HG02970 (cell line): ENCODE measurements around the gene ORC5.

Source experiments
- ATAC-seq: cut with Tn5 transposase; IDR thresholded peaks from one replicate; pipeline ENCODE4 v1.9.1; 2021; ENCODE audit warnings: mild to moderate bottlenecking, moderate library complexity, moderate number of reproducible peaks; ENCODE audit not compliant: unreplicated experiment, low FRiP score

The ORC5 gene

DNA sequence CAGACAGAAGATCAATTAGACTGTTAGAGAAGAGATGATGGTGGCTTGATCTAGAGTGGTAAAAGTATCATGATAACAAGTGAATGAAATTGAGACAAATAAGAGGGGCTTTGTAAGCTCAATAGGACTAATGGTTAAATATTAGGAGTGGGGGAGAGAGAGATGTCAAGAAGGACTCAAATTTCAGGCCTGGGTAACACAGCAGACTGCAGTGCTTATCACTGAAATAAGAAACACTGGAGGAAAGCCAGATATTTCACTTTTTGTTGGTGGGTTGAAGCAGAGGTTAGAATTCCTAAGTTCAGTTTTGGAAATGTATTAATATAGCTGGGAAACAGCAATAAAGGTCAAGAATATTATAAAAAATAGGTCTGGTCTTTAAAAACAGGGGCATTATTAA is 74.6 kb downstream of the ORC5 start:
- ATAC-seq: no peak

DNA sequence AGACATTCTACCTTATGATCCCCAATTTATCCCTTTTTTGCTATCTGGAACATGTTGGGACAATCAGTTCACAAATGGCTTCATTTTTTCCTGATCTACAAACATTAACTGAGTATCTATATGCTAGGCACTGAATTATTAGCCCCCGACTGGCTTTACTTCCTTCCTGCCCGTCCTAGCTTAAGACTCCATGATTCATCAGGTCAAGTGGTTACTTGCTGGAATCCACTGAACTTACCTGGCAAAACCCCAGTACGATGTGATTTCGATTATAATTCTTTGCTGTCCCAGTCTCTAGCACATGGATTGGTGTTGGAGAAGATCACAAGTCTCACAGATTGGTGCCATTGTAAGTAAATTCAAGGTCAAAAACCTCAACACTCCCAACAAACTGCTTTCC is 77.1 kb downstream of the ORC5 start:
- no peak for ATAC-seq

DNA sequence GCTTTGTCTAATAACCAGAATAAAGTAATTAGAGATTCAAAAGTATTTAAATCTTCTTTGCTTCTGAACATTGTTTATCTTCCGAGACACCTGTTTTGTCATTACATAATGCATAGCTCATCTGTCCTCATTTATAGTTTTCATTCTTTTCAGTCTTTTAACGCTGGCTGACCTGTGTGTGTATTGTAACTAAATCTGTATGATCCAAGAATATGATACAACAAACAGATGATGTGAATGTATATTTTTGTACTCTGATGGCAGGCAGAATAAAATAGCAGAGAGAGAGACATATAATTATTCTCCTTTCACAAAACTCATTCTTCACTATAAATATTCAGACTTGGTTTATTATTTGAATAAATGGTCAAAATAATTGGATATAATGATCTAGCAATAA is 80.6 kb downstream of the ORC5 start:
- ATAC-seq: no peak

DNA sequence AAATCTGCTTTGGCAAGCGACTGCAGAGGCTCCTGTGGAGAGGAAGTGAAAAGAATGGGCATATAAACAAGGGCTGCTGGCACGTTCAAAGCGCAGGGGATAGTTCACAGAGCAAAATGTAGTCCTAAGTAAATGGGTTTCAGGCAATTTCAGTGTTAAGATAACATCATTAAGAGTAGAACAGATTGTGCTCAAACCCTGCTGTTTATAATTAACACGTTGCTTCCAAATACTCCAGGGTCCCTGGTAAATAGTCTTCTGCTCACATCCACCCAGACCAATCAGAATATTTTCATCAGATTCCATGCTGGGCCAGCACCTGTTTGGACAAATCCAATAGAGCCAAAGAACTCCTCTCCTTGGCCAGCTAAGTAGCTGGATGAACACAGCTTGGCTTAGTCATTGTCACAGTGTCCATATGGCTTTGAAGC is 81.4 kb downstream of the ORC5 start:
- no peak for ATAC-seq

DNA sequence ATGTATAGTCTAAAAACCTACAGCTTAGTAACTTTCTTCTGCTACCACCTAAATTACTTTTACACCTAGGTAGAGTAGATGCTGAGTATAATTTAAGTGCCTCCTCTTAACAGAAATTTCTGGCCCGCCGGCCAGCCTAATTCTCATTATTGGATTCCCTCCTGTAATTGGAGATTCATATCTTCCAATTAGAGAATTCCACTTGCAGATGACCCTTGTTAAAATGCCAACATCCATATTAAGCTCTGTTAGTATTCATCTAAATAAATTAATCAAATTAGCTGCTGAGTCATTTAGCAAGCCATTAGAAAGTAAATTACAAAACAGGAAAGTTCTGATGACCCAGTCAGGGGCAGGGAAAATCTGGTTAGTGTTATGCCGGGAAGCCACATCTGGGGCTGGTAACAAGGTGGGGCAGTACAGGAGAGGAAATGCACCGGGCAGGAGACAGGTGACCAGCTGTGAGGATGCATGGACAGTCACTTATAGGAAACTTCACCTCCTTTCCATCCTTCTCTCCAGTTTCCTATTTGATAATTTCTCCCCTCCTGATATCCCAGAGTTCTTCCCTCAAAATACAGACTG is 82.8 kb downstream of the ORC5 start:
- ATAC-seq: no peak

DNA sequence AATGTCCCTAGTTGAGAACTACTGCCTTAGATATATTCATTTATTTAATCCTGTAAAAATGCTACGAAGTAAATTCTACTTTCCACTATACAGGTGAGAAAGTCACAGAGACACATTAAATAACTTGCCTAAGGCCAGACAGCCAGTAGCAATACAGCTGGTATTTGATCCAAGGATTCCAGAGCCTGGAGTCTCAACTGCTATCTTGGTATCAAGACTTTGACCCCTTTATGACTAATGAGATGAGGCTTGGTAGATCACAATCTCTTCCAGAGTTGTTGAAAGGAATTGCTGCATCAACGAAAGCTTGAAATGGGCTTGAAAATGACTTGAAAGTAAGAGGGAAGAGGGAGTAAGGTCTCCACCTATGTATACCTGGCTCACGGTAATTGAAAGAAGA is 83.3 kb downstream of the ORC5 start:
- ATAC-seq: no peak

DNA sequence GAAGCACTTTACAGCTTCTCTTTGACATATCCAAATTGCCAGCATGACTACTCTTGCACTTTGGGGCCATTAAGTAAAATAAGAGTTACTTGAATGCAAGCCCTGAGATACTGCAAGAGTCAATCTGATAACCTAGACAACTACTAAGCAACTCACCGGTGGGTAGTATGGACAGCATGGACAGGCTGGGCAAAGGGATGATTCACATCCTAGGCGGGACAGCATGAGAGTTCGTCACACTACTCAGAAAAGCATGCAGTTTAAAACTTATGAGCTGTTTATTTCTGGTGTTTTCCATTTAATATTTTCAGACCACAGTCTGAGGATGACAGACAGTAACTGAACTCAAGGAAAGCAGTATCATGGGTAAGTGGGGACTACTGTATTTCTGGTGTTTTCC is 84.0 kb downstream of the ORC5 start:
- ATAC-seq: no peak

DNA sequence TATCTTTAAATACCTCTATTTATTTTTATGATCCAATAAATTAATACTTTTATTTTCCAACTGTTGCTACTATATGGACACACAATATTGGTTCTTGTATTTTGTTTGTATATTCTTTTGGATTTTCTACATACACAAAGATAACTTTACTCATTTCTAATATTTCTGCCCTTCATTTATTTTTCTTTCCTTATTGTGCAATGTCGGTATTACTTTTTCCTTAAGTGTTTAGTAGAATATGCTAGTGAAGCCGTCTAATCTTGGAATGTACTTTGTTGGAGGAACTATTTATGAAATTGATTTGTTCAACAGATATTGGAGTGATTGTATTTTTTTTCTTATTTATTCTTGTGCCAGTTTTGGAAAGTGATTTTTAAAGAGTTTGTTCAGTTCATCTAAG is 94.0 kb downstream of the ORC5 start:
- no peak for ATAC-seq

DNA sequence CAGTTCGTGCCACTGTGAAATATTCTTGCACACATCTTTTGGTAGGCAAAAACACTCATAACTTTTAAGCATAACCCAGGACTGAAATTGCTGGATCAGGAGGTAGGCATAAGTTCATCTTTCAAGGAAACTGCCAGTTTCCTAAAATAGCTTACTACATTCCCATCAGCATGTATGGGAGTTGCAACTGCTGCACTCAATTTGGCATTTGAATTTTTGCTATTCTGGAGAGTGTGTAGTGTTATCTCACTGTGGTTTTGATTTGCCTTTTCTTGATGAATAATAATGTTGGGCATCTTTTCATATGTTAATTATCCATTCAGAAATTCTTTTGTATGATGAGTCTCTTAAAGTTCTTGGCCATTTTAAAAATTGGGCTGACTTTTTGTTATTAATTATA is 95.2 kb downstream of the ORC5 start:
- no peak for ATAC-seq

DNA sequence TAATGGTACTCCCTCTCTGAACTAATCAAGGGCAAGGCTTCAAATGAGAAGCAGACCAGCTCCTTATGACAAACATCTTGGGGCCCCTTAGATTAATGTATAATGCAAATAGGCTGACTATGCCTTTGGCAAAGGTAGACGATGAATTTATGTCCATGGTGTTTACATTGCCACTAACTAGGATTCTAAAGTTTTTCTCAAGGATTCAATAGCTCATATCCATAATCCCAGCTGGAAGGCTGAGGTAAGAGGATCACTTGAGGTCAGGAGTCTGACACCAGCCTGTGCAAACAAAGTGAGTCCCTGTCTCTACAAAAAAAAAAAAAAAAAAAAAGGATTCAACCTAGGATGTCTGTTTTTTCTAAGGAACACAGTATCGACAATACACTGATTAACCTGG is 96.5 kb downstream of the ORC5 start:
- no peak for ATAC-seq

DNA sequence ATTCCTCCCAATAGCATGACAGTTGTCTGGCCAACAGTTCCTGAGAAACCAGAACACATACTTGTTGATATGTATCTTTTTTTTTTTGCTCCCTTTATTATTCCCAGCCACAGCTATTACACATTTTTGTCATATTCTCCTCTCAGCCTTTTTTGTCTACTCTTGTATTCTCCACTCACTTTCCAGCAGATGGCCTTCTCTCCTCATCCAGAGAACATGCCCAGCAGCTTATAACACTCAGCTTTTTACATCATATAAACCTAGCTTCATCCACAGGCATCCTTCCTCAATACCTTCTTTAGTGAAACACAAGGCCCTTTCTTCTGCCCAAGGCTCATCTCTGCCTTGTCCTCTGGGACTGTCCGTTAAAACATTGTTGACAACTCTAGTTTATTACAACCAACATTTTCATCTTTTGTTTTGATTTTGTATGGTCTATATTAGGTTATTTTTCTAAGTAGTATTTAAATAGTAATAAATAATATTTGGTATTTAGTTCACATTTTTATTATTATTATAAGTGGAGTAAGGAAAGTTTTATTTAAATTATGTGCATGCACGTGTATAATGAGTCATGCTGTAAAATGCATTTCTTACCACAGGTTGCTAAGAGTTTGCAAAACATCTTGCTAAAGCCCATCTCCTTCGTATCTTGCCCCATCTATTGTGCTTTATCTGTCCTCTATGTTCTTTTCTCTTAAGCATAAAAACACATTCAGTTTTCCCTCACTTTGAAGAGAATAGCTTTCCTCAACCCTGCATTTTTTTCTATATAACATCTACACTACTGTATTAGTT is 101.5 kb downstream of the ORC5 start:
- no peak for ATAC-seq

DNA sequence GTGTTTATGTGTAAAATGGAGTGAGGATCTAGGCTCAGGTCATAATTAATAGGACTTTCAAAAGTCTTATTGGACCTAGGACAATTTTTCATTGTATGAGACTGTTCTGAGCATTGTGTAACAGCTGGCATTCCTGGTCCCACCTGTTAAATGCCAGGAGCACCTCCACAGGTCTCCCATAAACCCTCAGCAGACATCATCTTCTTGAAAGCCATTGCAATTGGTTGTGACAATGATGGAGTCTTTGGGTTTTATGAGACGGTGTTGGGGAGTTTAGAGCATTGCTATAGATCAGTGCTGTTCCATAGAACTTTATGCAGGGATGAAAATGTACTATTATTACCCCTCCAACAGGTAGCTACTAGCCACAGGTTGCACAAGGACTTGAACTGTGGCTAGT is 108.9 kb downstream of the ORC5 start:
- ATAC-seq: no peak

DNA sequence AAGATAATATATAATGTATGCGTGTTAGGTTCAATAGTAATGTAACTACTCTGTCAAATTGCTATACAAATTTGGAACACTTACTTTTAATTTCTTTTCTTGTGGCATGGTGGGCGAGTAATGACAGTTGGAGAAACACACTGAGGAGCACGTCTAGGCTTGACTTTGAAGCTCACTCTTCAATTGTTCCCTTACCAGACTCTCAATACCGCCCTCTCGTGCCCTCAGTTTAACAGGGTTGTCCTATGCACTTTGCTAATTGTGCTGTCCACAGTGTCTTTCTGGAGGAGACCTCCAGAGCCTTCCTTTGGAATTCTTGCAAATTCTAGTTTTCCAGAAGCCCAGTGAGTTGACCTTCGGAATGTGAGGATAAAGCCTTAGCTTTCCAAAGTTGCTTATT is 111.1 kb downstream of the ORC5 start:
- no peak for ATAC-seq

DNA sequence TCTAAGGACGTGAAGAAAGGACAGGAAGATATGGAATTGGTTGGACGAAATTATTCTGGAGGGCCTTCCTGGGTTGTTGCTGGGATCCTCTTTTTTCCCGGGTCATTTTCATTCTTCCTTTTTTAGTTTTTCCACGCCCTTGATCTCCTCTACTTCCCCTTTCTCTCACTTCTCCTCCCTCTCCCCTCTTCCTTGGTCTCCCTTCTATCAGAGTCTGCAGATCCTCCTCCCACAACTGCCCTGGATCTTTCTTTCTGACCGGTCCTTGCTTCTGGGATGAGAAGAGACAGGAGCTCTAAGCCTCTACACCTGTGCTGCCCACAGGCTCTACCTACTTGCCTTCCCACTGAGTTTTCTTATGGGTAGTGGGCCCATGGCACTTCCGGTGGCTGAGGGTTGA is 114.7 kb downstream of the ORC5 start:
- no peak for ATAC-seq

DNA sequence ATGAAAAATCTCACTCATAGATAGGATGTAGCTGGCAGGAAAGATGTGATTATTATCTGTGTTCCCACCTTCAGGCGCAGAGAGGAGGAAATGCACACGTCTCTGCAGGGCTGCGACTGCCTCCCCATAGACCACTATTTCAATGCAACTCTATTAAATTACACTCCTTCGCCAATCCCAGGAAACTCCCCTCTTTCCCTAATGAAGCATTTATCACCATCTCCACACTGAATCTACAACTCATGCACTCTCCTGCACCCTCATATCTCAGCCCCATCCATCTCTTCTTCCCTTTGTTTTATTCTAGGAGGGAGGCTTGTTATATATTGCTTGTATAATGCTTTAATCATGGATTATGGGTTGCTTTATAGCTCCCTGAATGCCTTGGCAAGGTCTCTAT is 116.6 kb downstream of the ORC5 start:
- ATAC-seq: no peak

DNA sequence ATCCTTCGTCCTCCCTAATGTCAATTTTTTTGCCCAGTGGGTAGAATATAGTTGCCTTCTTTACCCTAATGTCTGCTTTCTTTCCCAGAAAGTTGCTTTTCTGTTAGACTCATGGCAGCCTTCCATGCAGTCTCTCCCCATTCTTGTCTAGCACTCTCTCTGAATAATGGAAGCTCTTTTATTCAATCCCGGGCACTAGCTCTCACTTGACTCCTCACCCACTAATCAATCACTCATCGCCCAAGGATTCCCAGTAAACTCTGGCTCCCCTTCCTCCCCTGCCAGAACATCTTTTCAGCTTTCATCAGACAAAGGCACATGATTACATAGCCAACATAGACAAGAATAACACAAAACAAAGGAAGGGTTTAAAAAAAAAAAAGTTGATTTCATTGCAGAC is 118.2 kb downstream of the ORC5 start:
- no peak for ATAC-seq

DNA sequence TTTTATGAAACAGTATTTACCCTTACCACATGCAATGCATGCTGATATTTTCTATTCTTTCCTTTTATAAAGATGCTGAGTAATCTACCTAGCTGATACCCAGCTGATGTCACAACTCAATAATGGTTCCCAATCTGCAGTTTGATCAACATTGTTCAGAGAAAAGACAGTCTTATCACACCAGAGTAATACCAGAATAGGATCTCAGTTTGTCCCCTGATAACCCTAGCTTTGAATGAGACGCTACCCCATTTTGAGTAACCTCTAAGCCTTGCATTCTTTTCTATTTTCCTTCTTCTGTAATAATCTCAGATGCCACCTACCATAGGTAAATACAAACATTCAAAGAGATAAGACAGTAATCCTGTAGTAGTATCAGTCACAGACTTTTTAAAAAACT is 118.8 kb downstream of the ORC5 start:
- ATAC-seq: no peak
